GM18505 (cell line): ENCODE results near the gene LTBP1.
"Not testable (repeated sequence)": the region's sequence is repeated elsewhere in the genome, so short reads cannot be mapped to it uniquely, and the experiment has no call there.

ENCODE experiments used
- ATAC-seq: cut with Tn5 transposase; IDR thresholded peaks from one replicate; pipeline ENCODE4 v1.9.1; 2021; ENCODE audit not compliant: unreplicated experiment
- POLR2A ChIP-seq: IDR thresholded peaks from 4 replicates; pipeline ENCODE4 v1.6.1; 2011; ENCODE audit warnings: borderline replicate concordance; ENCODE audit not compliant: insufficient read depth, insufficient read length; ENCODE audit errors: extremely low read depth

Gene LTBP1

GRCh38 chr2:33214857-33215256 lies 268.1 kb downstream of the LTBP1 start:
- ATAC-seq = no peak
- no peak for TF ChIP-seq POLR2A

GRCh38 chr2:33215299-33215698 lies 268.5 kb downstream of the LTBP1 start:
- no peak for ATAC-seq
- no peak for TF ChIP-seq POLR2A

- no peak for ATAC-seq
Measured at GRCh38 chr2:33215983-33216382, 269.2 kb downstream of the LTBP1 start.

GRCh38 chr2:33216508-33217182 lies 269.9 kb downstream of the LTBP1 start:
- ATAC-seq = no peak
- no peak for TF ChIP-seq POLR2A

More at GRCh38 chr2:33215983-33216382, 269.2 kb downstream of the LTBP1 start:
- TF ChIP-seq POLR2A = no peak

GRCh38 chr2:33217406-33217805 lies 270.7 kb downstream of the LTBP1 start:
- no peak for TF ChIP-seq POLR2A
- no peak for ATAC-seq

- TF ChIP-seq POLR2A = no peak
Measured at GRCh38 chr2:33219114-33219513, 272.4 kb downstream of the LTBP1 start.

GRCh38 chr2:33219850-33220275 lies 273.1 kb downstream of the LTBP1 start:
- no peak for TF ChIP-seq POLR2A
- no peak for ATAC-seq

More at GRCh38 chr2:33219114-33219513, 272.4 kb downstream of the LTBP1 start:
- no peak for ATAC-seq

GRCh38 chr2:33220533-33220932 lies 273.8 kb downstream of the LTBP1 start:
- no peak for ATAC-seq
- TF ChIP-seq POLR2A = no peak

- no peak for TF ChIP-seq POLR2A
- ATAC-seq = no peak
Measured at GRCh38 chr2:33221046-33221784, 274.5 kb downstream of the LTBP1 start.

- no peak for TF ChIP-seq POLR2A
- no peak for ATAC-seq
Measured at GRCh38 chr2:33222309-33222708, 275.6 kb downstream of the LTBP1 start.

- TF ChIP-seq POLR2A = no peak
Measured at GRCh38 chr2:33223856-33224255, 277.1 kb downstream of the LTBP1 start.

GRCh38 chr2:33225350-33225749 lies 278.6 kb downstream of the LTBP1 start:
- TF ChIP-seq POLR2A = no peak
- no peak for ATAC-seq

More at GRCh38 chr2:33223856-33224255, 277.1 kb downstream of the LTBP1 start:
- no peak for ATAC-seq

- no peak for TF ChIP-seq POLR2A
- ATAC-seq = no peak
Measured at GRCh38 chr2:33226546-33226945, 279.8 kb downstream of the LTBP1 start.

- TF ChIP-seq POLR2A = no peak
- ATAC-seq = no peak
Measured at GRCh38 chr2:33229646-33230045, 282.9 kb downstream of the LTBP1 start.

- TF ChIP-seq POLR2A = no peak
- ATAC-seq = no peak
Measured at GRCh38 chr2:33230195-33230594, 283.4 kb downstream of the LTBP1 start.

- no peak for TF ChIP-seq POLR2A
- no peak for ATAC-seq
Measured at GRCh38 chr2:33230842-33231241, 284.1 kb downstream of the LTBP1 start.

- not testable (repeated sequence) for ATAC-seq
Measured at GRCh38 chr2:33235559-33235958, 288.8 kb downstream of the LTBP1 start.
